Measurements from ENCODE around the gene SAMD4B. TPM values are rescaled to one million over a fixed set of nuclear protein-coding genes. Genes with fewer than 3 reads are reported as not detected.

SAMD4B gene
- total RNA-seq, 1 donor: 85.0 TPM

GRCh38 chr19:39412100-39412866 is 70.1 kb downstream of the SAMD4B start, which contains the start of gene PLEKHG2:
Gene PLEKHG2, plus strand, starts transcription at chr19:39412669. Its CDS starts 1,418 bp downstream, at chr19:39414087.
- Histone ChIP-seq H3K36me3 (ENCODE audit: insufficient read depth, low read length) (peaks cover 23% of the 10 kb centered on the region), H3K4me1 (ENCODE audit: insufficient read depth, low read length) (peaks cover 29% of the 10 kb centered on the region), H3K4me3 (ENCODE audit: insufficient read depth, low read length) (peak within 1 kb of the TSS; percentile 83), H3K4me2 (ENCODE audit: insufficient read depth, low read length) (peak within 1 kb of the TSS; percentile 96), H4K20me1 (ENCODE audit: insufficient read depth, low read length) (peaks cover 41% of the 10 kb centered on the region), H3K9me3 (ENCODE audit: low read depth, low read length) (no peaks in the 10 kb centered on the region), H3K79me2 (ENCODE audit: insufficient read depth, low read length) (peaks cover 60% of the 10 kb centered on the region), H3K27ac (ENCODE audit: low read depth, low read length) (peak within 1 kb of the TSS; percentile 84), H3K27me3 (ENCODE audit: insufficient read depth, low read length) (no peaks in the 10 kb centered on the region), H2AFZ (ENCODE audit: low read length) (peak within 1 kb of the TSS; percentile 74)
- TF ChIP-seq, protein P1, sequence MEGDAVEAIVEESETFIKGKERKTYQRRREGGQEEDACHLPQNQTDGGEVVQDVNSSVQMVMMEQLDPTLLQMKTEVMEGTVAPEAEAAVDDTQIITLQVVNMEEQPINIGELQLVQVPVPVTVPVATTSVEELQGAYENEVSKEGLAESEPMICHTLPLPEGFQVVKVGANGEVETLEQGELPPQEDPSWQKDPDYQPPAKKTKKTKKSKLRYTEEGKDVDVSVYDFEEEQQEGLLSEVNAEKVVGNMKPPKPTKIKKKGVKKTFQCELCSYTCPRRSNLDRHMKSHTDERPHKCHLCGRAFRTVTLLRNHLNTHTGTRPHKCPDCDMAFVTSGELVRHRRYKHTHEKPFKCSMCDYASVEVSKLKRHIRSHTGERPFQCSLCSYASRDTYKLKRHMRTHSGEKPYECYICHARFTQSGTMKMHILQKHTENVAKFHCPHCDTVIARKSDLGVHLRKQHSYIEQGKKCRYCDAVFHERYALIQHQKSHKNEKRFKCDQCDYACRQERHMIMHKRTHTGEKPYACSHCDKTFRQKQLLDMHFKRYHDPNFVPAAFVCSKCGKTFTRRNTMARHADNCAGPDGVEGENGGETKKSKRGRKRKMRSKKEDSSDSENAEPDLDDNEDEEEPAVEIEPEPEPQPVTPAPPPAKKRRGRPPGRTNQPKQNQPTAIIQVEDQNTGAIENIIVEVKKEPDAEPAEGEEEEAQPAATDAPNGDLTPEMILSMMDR (IDR thresholded peaks at IDR 0.05; ENCODE audit: extremely low read depth, low read depth, low read length): peak; percentile 70
- DNase-seq (ENCODE audit: insufficient read length, low spot score, missing footprints): peak; percentile 99

GRCh38 chr19:39412867-39413271 is 70.6 kb downstream of the SAMD4B start:
- Histone ChIP-seq H3K4me2 (ENCODE audit: insufficient read depth, low read length) (peak overlapping the region; percentile 92), H3K27ac (ENCODE audit: low read depth, low read length) (peak overlapping the region; percentile 84), H3K36me3 (ENCODE audit: insufficient read depth, low read length) (peaks cover 24% of the 10 kb centered on the region), H3K27me3 (ENCODE audit: insufficient read depth, low read length) (no peaks in the 10 kb centered on the region), H2AFZ (ENCODE audit: low read length) (peak overlapping the region; percentile 74), H4K20me1 (ENCODE audit: insufficient read depth, low read length) (peaks cover 35% of the 10 kb centered on the region), H3K4me1 (ENCODE audit: insufficient read depth, low read length) (peaks cover 29% of the 10 kb centered on the region), H3K9me3 (ENCODE audit: low read depth, low read length) (no peaks in the 10 kb centered on the region), H3K79me2 (ENCODE audit: insufficient read depth, low read length) (peaks cover 56% of the 10 kb centered on the region), H3K4me3 (ENCODE audit: insufficient read depth, low read length) (peak overlapping the region; percentile 83)
- no peak for DNase-seq (ENCODE audit: insufficient read length, low spot score, missing footprints)
- TF ChIP-seq, protein P1 (IDR thresholded peaks at IDR 0.05; ENCODE audit: extremely low read depth, low read depth, low read length): no peak

DNA sequence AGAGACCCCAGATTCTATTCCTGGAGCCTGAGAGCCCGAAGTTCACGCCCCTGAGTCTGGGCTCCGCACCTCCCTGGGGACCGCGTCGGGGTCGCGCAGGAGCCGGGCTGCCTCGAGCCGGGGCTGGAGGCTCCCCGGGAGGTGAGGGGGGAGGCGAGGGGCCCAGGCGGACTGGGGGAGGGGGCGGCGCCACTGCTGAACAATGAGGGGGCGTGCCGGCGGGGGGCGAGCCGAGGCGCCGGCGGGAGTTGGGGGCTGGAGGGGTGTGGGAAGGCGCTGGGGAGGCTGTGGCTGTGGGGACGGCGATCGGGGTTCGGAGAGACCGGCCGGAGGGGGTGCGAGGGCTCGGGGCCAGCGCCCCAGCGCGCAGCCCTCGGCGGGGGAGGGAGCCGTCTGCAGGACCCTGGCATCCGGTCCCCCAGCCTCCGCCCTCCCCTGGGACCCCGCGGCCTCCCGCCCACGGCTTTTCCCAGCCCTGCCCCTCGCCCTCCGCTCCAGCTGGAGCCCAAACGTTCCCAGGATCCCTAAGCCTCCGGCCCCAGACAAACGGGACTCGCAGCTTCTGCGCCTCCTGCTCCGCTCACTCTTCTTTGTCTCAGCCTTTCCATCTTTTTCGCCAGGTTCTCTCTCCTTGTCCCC is 71.2 kb downstream of the SAMD4B start:
- Histone ChIP-seq H3K27ac (ENCODE audit: low read depth, low read length) (peak overlapping the region; percentile 84), H4K20me1 (ENCODE audit: insufficient read depth, low read length) (peaks cover 30% of the 10 kb centered on the region), H3K36me3 (ENCODE audit: insufficient read depth, low read length) (peaks cover 19% of the 10 kb centered on the region), H2AFZ (ENCODE audit: low read length) (peak overlapping the region; percentile 74), H3K4me1 (ENCODE audit: insufficient read depth, low read length) (peaks cover 29% of the 10 kb centered on the region), H3K4me3 (ENCODE audit: insufficient read depth, low read length) (peak overlapping the region; percentile 83), H3K4me2 (ENCODE audit: insufficient read depth, low read length) (peak overlapping the region; percentile 92), H3K27me3 (ENCODE audit: insufficient read depth, low read length) (no peaks in the 10 kb centered on the region), H3K79me2 (ENCODE audit: insufficient read depth, low read length) (peaks cover 51% of the 10 kb centered on the region), H3K9me3 (ENCODE audit: low read depth, low read length) (no peaks in the 10 kb centered on the region)
- DNase-seq (ENCODE audit: insufficient read length, low spot score, missing footprints): peak; percentile 97
- TF ChIP-seq, protein P1 (IDR thresholded peaks at IDR 0.05; ENCODE audit: extremely low read depth, low read depth, low read length): no peak

Data from osteoblast (primary cell).